NOMO-1 (cell line): Measurements from ENCODE around the gene SNF8.

ENCODE experiments used
- DNase-seq, 2 experiments: peaks; one replicate each; lab custom pipeline; 2025; ENCODE audit not compliant: unreplicated experiment in 2 of 2; lab: John Stamatoyannopoulos, UW

SNF8 gene

GRCh38 chr17:48930435-48930873, 14.2 kb downstream of the SNF8 start:
- DNase-seq: no peak

- no peak for DNase-seq
These were observed 14.9 kb downstream of the SNF8 start for GRCh38 chr17:48929812-48930165.

GRCh38 chr17:48928876-48929811, 15.5 kb downstream of the SNF8 start:
- DNase-seq: no peak

- no peak for DNase-seq
These were observed 16.5 kb downstream of the SNF8 start for GRCh38 chr17:48927978-48928745.

- DNase-seq: no peak
These were observed 18.7 kb downstream of the SNF8 start for GRCh38 chr17:48925991-48926342.

GRCh38 chr17:48925251-48925990, 19.2 kb downstream of the SNF8 start:
- no peak for DNase-seq

- DNase-seq: peak; percentile 18 to 41
These were observed 29.0 kb downstream of the SNF8 start for GRCh38 chr17:48915459-48916282.

GRCh38 chr17:48912476-48912875, 32.2 kb downstream of the SNF8 start:
- DNase-seq: no peak

- DNase-seq: no peak
These were observed 34.3 kb downstream of the SNF8 start for GRCh38 chr17:48910370-48910769.

GRCh38 chr17:48909783-48910182, 34.9 kb downstream of the SNF8 start:
- DNase-seq: no peak

GRCh38 chr17:48908853-48909394, 35.7 kb downstream of the SNF8 start:
- DNase-seq: peak; percentile 56 to 74

- DNase-seq: peak; percentile 70 to 86
These were observed 36.4 kb downstream of the SNF8 start, which contains the start of gene UBE2Z for GRCh38 chr17:48908047-48908843. UBE2Z (plus strand) TSS chr17:48908407; CDS start chr17:48908504, 97 bp downstream.

GRCh38 chr17:48907713-48908046, 37.0 kb downstream of the SNF8 start:
- peak in 1 of 2 experiments; percentile 65 for DNase-seq

- DNase-seq: no peak
These were observed 38.6 kb downstream of the SNF8 start for GRCh38 chr17:48905987-48906515.

- no peak for DNase-seq
These were observed 40.2 kb downstream of the SNF8 start for GRCh38 chr17:48904428-48904827.

GRCh38 chr17:48903401-48903800, 41.2 kb downstream of the SNF8 start:
- no peak for DNase-seq

- DNase-seq: no peak
These were observed 43.4 kb downstream of the SNF8 start for GRCh38 chr17:48901241-48901640.

- no peak for DNase-seq
These were observed 49.8 kb downstream of the SNF8 start for GRCh38 chr17:48894886-48895285.
